Kasumi-1 (cell line): Measurements from ENCODE around the gene YIPF2.
"Not testable (repeated sequence)": the region's sequence is repeated elsewhere in the genome, so short reads cannot be mapped to it uniquely, and the experiment has no call there.

Experiments used
- DNase-seq, 2 experiments: peaks; one replicate each; lab custom pipeline; 2025; lab: John Stamatoyannopoulos, UW

Gene YIPF2

GRCh38 chr19:10911579-10912363 lies 16.7 kb downstream of the YIPF2 start:
- DNase-seq, result no peak

GRCh38 chr19:10908380-10908960 lies 20.0 kb downstream of the YIPF2 start:
- no peak for DNase-seq

GRCh38 chr19:10907925-10908324 lies 20.5 kb downstream of the YIPF2 start:
- no peak for DNase-seq

- no peak for DNase-seq
Observed at GRCh38 chr19:10899151-10899653, 29.2 kb downstream of the YIPF2 start.

GRCh38 chr19:10898633-10899032 lies 29.8 kb downstream of the YIPF2 start:
- no peak for DNase-seq

GRCh38 chr19:10896851-10897526 lies 31.4 kb downstream of the YIPF2 start:
- peak; percentile 77 to 81 for DNase-seq

GRCh38 chr19:10895920-10896319 lies 32.5 kb downstream of the YIPF2 start:
- DNase-seq, result no peak

GRCh38 chr19:10895363-10895762 lies 33.1 kb downstream of the YIPF2 start:
- no peak for DNase-seq

- DNase-seq, result no peak
Observed at GRCh38 chr19:10894911-10895213, 33.6 kb downstream of the YIPF2 start.

GRCh38 chr19:10892256-10892655 lies 36.2 kb downstream of the YIPF2 start:
- no peak for DNase-seq

GRCh38 chr19:10891405-10892086 lies 36.9 kb downstream of the YIPF2 start:
- no peak for DNase-seq

GRCh38 chr19:10889880-10890279 lies 38.6 kb downstream of the YIPF2 start:
- no peak for DNase-seq

GRCh38 chr19:10888421-10888866 lies 40.0 kb downstream of the YIPF2 start:
- no peak for DNase-seq

GRCh38 chr19:10887616-10888367 lies 40.6 kb downstream of the YIPF2 start:
- no peak for DNase-seq

GRCh38 chr19:10885201-10886169 lies 43.0 kb downstream of the YIPF2 start:
- DNase-seq, result no peak

GRCh38 chr19:10884274-10884673 lies 44.2 kb downstream of the YIPF2 start:
- DNase-seq, result peak in 1 of 2 experiments; percentile 9

GRCh38 chr19:10882108-10882457 lies 46.4 kb downstream of the YIPF2 start:
- DNase-seq, result no peak

- no peak for DNase-seq
Observed at GRCh38 chr19:10881403-10882107, 46.9 kb downstream of the YIPF2 start.

- DNase-seq, result no peak
Observed at GRCh38 chr19:10878253-10878652, 50.2 kb downstream of the YIPF2 start.

GRCh38 chr19:10877608-10878007 lies 50.8 kb downstream of the YIPF2 start:
- DNase-seq, result not testable (repeated sequence)
